ENCODE measurements around the gene PTGES3.

GRCh38 chr12:56634837-56635791 lies 53.0 kb downstream of the PTGES3 start:
- TF ChIP-seq, protein P1, sequence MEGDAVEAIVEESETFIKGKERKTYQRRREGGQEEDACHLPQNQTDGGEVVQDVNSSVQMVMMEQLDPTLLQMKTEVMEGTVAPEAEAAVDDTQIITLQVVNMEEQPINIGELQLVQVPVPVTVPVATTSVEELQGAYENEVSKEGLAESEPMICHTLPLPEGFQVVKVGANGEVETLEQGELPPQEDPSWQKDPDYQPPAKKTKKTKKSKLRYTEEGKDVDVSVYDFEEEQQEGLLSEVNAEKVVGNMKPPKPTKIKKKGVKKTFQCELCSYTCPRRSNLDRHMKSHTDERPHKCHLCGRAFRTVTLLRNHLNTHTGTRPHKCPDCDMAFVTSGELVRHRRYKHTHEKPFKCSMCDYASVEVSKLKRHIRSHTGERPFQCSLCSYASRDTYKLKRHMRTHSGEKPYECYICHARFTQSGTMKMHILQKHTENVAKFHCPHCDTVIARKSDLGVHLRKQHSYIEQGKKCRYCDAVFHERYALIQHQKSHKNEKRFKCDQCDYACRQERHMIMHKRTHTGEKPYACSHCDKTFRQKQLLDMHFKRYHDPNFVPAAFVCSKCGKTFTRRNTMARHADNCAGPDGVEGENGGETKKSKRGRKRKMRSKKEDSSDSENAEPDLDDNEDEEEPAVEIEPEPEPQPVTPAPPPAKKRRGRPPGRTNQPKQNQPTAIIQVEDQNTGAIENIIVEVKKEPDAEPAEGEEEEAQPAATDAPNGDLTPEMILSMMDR (IDR thresholded peaks at IDR 0.05 in 4 of 5, conservative IDR thresholded peaks at IDR 0.05 in 1 of 5): peak; percentile 38 to 53 (median 48)
- peak; percentile 77 for TF ChIP-seq POLR2A (IDR thresholded peaks at IDR 0.05)
